GM18951 (cell line): Measurements from ENCODE around the gene OCLN.
"Not testable (repeated sequence)": the region's sequence is repeated elsewhere in the genome, so short reads cannot be mapped to it uniquely, and the experiment has no call there.

ENCODE experiments used
- POLR2A ChIP-seq: IDR thresholded peaks from 4 replicates; pipeline ENCODE4 v1.6.1; 2011; ENCODE audit warnings: mild to moderate bottlenecking; ENCODE audit not compliant: insufficient read length, insufficient read depth; ENCODE audit errors: extremely low read depth
- in situ Hi-C: fragments of 300-500 bp; cut with MboI; formaldehyde crosslinking; loops from one replicate; pipeline ENCODE4 v1.12.0; 2022; ENCODE audit warnings: low sequenced_read_pairs, mixed read lengths, inconsistent platforms; ENCODE audit not compliant: unreplicated experiment

Gene OCLN

DNA sequence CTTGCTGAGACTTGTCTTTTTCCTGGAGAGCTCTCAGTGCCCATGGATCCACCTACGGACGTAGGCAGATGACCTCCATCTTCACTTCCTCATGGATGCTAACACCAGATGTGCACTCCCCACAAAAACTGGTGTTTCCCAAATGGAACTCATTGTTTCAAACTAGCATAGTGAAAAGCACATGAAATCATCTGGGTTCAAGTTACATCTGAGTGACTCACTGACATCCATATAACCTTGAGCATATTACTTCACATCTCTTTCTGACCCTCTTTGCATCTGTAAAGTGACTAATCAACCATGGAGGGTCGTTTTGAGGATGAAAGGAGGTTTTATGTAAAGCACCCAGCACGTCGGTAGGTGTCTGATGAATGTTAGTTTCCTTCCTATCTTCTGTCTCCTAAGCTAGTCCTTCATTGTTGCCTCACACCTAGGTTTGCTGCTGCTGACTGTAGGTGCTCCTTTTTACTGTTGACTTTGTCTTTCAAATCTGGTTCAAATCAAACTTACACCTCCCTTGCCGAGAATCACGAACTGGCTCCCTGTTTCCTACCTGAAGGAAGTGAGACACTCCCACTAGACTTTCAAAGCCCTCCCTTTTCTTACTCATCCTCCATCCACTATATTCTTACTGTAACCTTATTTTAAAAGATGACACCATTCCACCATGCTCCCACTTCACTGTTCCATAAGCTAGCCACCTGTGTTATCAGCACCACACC is 10.3 kb downstream of the OCLN start:
- in situ Hi-C loops, result no loop called here
- TF ChIP-seq POLR2A, result no peak

GRCh38 chr5:69504036-69504435 is 11.4 kb downstream of the OCLN start:
- in situ Hi-C loops, result no loop called here
- TF ChIP-seq POLR2A, result no peak

- TF ChIP-seq POLR2A, result no peak
- in situ Hi-C loops, result no loop called here
Observed at GRCh38 chr5:69505306-69505705, 12.7 kb downstream of the OCLN start.

GRCh38 chr5:69509212-69509611 is 16.6 kb downstream of the OCLN start:
- TF ChIP-seq POLR2A, result no peak
- in situ Hi-C loops, result no loop called here

DNA sequence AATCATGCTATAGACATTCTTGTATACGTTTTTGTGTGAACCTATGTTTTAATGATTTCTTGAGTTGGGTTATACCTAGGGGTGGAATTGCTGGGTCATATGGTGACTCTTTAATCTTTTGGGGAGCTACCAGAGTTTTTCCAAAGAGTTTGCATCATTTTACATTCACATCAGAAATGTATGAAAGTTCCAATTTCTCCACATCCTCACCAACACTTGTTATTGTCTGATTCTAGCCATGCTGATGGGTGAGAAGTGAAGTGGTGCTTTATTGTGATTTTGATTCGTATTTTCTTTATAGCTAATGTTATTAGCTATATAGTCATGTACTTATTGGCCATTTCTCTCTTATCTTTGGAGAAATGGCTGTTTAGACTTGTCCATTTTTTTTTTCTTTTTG is 18.1 kb downstream of the OCLN start:
- TF ChIP-seq POLR2A, result no peak
- in situ Hi-C loops, result no loop called here

- in situ Hi-C loops, result no loop called here
- TF ChIP-seq POLR2A, result no peak
Observed at GRCh38 chr5:69512740-69513260, 20.2 kb downstream of the OCLN start.

- in situ Hi-C loops, result not testable (repeated sequence)
Observed at GRCh38 chr5:69515570-69515969, 23.0 kb downstream of the OCLN start.

DNA sequence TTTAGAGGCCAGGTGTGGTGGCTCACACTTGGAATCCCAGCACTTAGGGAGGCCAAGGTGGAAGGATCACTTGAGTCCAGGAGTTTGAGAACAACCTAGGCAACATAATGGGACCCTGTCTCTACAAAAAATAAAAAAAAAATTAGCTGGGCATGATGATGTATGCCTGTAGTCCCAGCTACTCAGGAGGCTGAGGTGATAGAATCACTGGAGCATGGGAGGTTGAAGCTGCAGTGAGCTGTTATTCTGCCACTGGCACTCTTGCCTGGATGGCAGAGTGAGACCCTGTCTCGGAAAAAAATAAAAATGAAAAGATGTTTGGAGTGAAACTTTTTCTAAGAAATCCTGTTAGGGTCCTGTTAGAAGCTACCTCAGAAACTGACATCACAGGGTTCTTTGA is 24.2 kb downstream of the OCLN start:
- TF ChIP-seq POLR2A, result no peak
- in situ Hi-C loops, result no loop called here

- TF ChIP-seq POLR2A, result no peak
- in situ Hi-C loops, result no loop called here
Observed at GRCh38 chr5:69517763-69518212, 25.2 kb downstream of the OCLN start.

DNA sequence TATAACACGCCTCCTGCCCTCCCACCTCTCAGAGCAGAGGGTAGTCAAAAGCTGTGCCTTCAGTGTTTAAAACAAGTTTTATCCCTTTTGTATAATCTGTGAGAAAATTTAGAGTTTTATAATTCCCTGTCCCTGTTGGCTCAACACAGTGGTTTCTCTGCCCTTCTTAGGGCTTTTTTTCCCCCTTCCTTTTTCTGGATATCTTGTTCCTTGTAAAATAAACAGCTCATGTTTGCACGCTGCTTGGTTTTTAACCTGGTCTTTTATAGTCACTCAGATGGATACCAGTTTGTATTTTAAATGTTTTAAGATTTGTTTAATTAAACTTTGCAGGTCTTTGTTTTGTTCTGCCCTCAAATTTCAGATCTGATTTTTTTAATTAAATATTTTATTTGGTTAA is 26.7 kb downstream of the OCLN start:
- in situ Hi-C loops, result no loop called here
- no peak for TF ChIP-seq POLR2A

- in situ Hi-C loops, result no loop called here
- TF ChIP-seq POLR2A, result no peak
Observed at GRCh38 chr5:69522035-69522434, 29.4 kb downstream of the OCLN start.

DNA sequence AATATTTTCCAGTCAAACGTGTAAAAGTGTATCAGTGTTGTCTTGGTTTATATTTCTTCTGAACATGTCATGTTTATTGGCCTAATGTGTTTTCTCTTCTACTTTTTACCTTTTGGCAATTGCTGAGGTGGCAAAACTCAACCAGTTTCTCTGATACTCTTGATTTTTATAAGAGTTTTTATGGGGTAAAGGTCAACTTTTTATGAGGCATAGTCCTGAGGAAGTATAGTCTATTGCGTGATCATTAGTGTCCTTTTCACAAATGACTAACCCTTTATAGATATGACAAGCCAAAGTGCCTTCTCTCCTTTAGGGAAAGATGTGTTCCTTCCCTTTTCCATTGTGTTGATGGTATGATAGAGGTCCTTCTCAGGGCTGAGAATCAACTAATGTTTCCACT is 32.9 kb downstream of the OCLN start:
- in situ Hi-C loops, result no loop called here
- TF ChIP-seq POLR2A, result no peak

GRCh38 chr5:69526660-69527059 is 34.1 kb downstream of the OCLN start:
- TF ChIP-seq POLR2A, result no peak
- in situ Hi-C loops, result no loop called here

GRCh38 chr5:69527128-69527770 is 34.7 kb downstream of the OCLN start:
- TF ChIP-seq POLR2A, result no peak
- in situ Hi-C loops, result no loop called here
